GM12801 (cell line): ENCODE results near the gene RAB36.

Experiments
- TF ChIP-seq, protein P1 (sequence below): IDR thresholded peaks from one replicate; pipeline ENCODE4 v1.5.1; 2011; ENCODE audit warnings: control low read depth; ENCODE audit not compliant: insufficient read length; ENCODE audit errors: extremely low read depth

RAB36 gene

DNA sequence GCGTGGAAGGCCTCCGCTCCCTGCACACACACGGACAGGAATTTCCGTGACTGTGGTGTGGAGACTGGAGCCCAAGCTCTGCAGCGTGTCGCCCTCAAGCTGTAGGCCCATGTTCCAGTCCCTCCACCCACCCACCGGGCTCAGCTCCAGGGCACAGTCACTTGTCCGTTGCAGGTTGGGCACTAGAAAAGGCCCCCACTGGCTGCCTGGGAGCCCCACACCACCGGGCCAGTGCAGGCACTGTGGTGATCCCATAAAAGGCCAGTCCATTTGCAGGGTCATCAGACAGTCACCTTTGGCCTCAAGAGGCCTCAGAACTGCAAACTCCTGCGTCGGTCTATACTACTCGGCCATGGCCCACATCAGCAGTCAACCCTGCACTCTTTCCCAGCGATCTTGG lies 16.3 kb downstream of the RAB36 start:
- TF ChIP-seq, protein P1, sequence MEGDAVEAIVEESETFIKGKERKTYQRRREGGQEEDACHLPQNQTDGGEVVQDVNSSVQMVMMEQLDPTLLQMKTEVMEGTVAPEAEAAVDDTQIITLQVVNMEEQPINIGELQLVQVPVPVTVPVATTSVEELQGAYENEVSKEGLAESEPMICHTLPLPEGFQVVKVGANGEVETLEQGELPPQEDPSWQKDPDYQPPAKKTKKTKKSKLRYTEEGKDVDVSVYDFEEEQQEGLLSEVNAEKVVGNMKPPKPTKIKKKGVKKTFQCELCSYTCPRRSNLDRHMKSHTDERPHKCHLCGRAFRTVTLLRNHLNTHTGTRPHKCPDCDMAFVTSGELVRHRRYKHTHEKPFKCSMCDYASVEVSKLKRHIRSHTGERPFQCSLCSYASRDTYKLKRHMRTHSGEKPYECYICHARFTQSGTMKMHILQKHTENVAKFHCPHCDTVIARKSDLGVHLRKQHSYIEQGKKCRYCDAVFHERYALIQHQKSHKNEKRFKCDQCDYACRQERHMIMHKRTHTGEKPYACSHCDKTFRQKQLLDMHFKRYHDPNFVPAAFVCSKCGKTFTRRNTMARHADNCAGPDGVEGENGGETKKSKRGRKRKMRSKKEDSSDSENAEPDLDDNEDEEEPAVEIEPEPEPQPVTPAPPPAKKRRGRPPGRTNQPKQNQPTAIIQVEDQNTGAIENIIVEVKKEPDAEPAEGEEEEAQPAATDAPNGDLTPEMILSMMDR = no peak

DNA sequence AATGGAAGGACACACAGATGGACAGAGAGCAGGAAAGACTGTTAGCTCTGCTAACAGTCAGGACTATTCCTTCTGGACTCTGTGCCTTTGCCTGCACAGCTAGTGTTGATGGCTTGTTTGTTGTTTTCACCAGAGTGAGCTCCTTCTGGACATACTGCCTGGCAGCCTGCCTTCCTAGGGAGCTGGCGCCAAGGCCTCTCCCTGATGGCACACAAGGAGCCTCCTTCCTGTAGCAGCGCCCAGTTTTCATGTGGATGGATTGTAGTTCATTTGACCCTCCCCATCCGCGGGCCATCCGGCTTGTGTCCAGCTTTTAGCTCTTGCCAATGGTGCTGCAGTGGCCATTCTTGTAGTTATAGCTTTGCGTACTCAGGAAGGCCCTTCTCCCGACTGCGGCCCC lies 18.4 kb downstream of the RAB36 start:
- TF ChIP-seq, protein P1 = no peak

GRCh38 chr22:23164091-23164490 lies 18.8 kb downstream of the RAB36 start:
- TF ChIP-seq, protein P1 = no peak

- TF ChIP-seq, protein P1 = no peak
Observed at GRCh38 chr22:23166042-23166831, 21.0 kb downstream of the RAB36 start.

DNA sequence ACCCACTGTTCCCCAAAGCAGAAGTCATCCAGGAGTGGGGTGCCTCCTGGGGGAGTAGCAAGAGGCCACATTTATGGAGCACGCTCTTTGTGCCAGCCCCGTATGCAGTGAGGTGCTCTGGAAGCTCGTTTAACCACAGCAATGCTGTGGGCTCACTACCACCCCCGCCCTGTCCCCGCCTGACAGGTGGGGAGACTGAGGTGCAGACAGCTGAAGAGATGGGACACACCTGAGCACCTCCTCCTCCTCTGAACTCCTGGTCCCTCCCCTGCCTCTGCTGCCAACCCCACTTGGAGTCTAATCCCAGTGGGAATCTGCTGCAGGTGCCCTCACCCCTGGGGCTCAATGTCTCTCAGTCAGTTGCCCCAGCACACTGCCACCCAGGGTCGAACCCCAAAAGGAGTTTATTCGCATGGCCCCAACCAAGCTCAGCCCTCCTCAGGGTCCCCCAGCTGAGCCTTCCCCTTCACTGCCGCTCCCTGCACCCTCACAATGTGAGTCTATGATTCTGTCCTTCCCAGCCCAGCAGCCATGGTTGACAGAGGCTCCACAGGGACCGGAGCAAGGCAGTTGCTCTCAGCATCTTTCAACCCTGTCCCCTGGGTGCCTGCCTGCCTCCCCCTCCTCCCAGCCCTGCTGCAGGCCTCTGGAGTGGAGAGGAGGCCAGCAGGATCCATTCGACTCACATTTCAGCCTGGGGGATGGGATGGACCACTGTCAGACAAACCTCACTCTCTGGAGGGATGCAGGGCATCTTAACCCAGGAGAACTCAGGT lies 21.8 kb downstream of the RAB36 start:
- TF ChIP-seq, protein P1 = no peak

- TF ChIP-seq, protein P1 = no peak
Observed at GRCh38 chr22:23168391-23169042, 23.2 kb downstream of the RAB36 start.

GRCh38 chr22:23169043-23169406 lies 23.7 kb downstream of the RAB36 start:
- TF ChIP-seq, protein P1 = no peak
